ENCODE measurements around the gene LSP1.

The LSP1 gene

GRCh38 chr11:1848640-1849430 lies 4.0 kb upstream of the LSP1 start:
- DNase-seq (ENCODE audit: low spot score), result no peak
- TF ChIP-seq CTCF (IDR thresholded peaks at IDR 0.05; ENCODE audit: extremely low read depth, missing control alignments), result no peak

- DNase-seq (ENCODE audit: low spot score), result no peak
- TF ChIP-seq CTCF (IDR thresholded peaks at IDR 0.05; ENCODE audit: extremely low read depth, missing control alignments), result no peak
Measured at GRCh38 chr11:1851468-1852180, 1.3 kb upstream of the LSP1 start.

- no peak for TF ChIP-seq CTCF (IDR thresholded peaks at IDR 0.05; ENCODE audit: extremely low read depth, missing control alignments)
- no peak for DNase-seq (ENCODE audit: low spot score)
Measured at GRCh38 chr11:1852271-1852876, 510 bp upstream of the LSP1 start.

- DNase-seq (ENCODE audit: low spot score), result no peak
- TF ChIP-seq CTCF (IDR thresholded peaks at IDR 0.05; ENCODE audit: extremely low read depth, missing control alignments), result no peak
Measured at GRCh38 chr11:1853376-1854131, 670 bp downstream of the LSP1 start.

- TF ChIP-seq CTCF (IDR thresholded peaks at IDR 0.05; ENCODE audit: extremely low read depth, missing control alignments), result no peak
Measured at GRCh38 chr11:1854132-1854948, 1.5 kb downstream of the LSP1 start.

GRCh38 chr11:1854949-1855885 lies 2.3 kb downstream of the LSP1 start:
- no peak for TF ChIP-seq CTCF (IDR thresholded peaks at IDR 0.05; ENCODE audit: extremely low read depth, missing control alignments)
- peak; percentile 90 for DNase-seq (ENCODE audit: low spot score)

More at GRCh38 chr11:1854132-1854948, 1.5 kb downstream of the LSP1 start:
- DNase-seq (ENCODE audit: low spot score), result peak; percentile 76
